ENCODE data around the gene UNC80. TPM values are rescaled to one million over a fixed set of nuclear protein-coding genes. Genes with fewer than 3 reads are reported as not detected.
A peak's percentile ranks its signal among the peaks of the same experiment; 100 is the strongest.

Gene UNC80
- total and polyA plus RNA-seq, 2 of the 13 experiments (the other 11 are each of a cell fraction or from before 2014, with no cell fraction given), result not detected

GRCh38 chr2:209771474-209772289 is at the start of gene UNC80 (continued):
- peak; percentile 72; the same call in 1 of the 2 replicates for TF ChIP-seq FOXC1 (CRISPR knock-in tag; IDR thresholded peaks at IDR 0.05; ENCODE audit: borderline replicate concordance)
- TF ChIP-seq STAT5B (CRISPR knock-in tag; IDR thresholded peaks at IDR 0.05), result peak; percentile 98
- TF ChIP-seq ZNF83 (CRISPR knock-in tag; IDR thresholded peaks at IDR 0.05; ENCODE audit: borderline replicate concordance), result no peak; the same call in 1 of the 2 replicates
- peak; percentile 96 for TF ChIP-seq CREB3 (CRISPR knock-in tag; IDR thresholded peaks at IDR 0.05)
- TF ChIP-seq ZNF615 (CRISPR knock-in tag; IDR thresholded peaks at IDR 0.05; ENCODE audit: borderline replicate concordance), result peak; percentile 66; the same call in 1 of the 2 replicates
- no peak for TF ChIP-seq BRD4 (CRISPR knock-in tag; IDR thresholded peaks at IDR 0.05)
- no peak for TF ChIP-seq HNF4A (CRISPR knock-in tag; IDR thresholded peaks at IDR 0.05)
- TF ChIP-seq TFE3 (CRISPR knock-in tag; IDR thresholded peaks at IDR 0.05), result peak; percentile 92
- TF ChIP-seq CBX1 (IDR thresholded peaks at IDR 0.05; ENCODE audit: low read depth), result peak; percentile 68
- no peak for TF ChIP-seq MAFF (IDR thresholded peaks at IDR 0.05; ENCODE audit: low read depth, low read length)
- peak; percentile 94 for TF ChIP-seq MYPOP (CRISPR knock-in tag; IDR thresholded peaks at IDR 0.05)
- TF ChIP-seq NR2F1 (CRISPR knock-in tag; IDR thresholded peaks at IDR 0.05), result 0 out of 4 replicates have a peak, but pooled peaks of 1 of the 2 experiments have one; percentile 30
- peak; percentile 93 for TF ChIP-seq NRL (CRISPR knock-in tag; IDR thresholded peaks at IDR 0.05; ENCODE audit: borderline replicate concordance)
- TF ChIP-seq ZNF788 (CRISPR knock-in tag; IDR thresholded peaks at IDR 0.05; ENCODE audit: borderline replicate concordance), result peak; percentile 52
- peak; percentile 91 for TF ChIP-seq GZF1 (CRISPR knock-in tag; IDR thresholded peaks at IDR 0.05)
- TF ChIP-seq TBX3 (IDR thresholded peaks at IDR 0.05; ENCODE audit: borderline replicate concordance), result no peak
- peak; percentile 94 for TF ChIP-seq ZBTB25 (CRISPR knock-in tag; IDR thresholded peaks at IDR 0.05)
- TF ChIP-seq DDIT3 (CRISPR knock-in tag; IDR thresholded peaks at IDR 0.05), result no peak
- peak; percentile 95 for TF ChIP-seq HOXD1 (CRISPR knock-in tag; IDR thresholded peaks at IDR 0.05)
- TF ChIP-seq BCLAF1 (IDR thresholded peaks at IDR 0.05), result no peak
- TF ChIP-seq REXO4 (CRISPR knock-in tag; IDR thresholded peaks at IDR 0.05; ENCODE audit: borderline replicate concordance), result peak; percentile 74; the same call in 1 of the 2 replicates
- peak; percentile 65 for TF ChIP-seq FOSL2 (CRISPR knock-in tag; IDR thresholded peaks at IDR 0.05)
